VCaP (cell line): ENCODE data around the gene UGT1A8.

ENCODE experiments used
- H3K27ac ChIP-seq: fragments of 450-650 bp; 2 replicates; pipeline ENCODE4 v1.5.1; 2017
- CTCF ChIP-seq: fragments of 450-650 bp; conservative IDR thresholded peaks from 2 replicates; pipeline ENCODE4 v1.5.1; 2017; ENCODE audit warnings: mild to moderate bottlenecking, moderate library complexity

UGT1A8 gene

GRCh38 chr2:233690444-233690843 lies 73.0 kb downstream of the UGT1A8 start:
- TF ChIP-seq CTCF, result no peak
- no peak overlapping the region for H3K27ac ChIP-seq

GRCh38 chr2:233691443-233692433 lies 74.3 kb downstream of the UGT1A8 start:
- TF ChIP-seq CTCF, result no peak
- H3K27ac ChIP-seq, result no peak overlapping the region

GRCh38 chr2:233692648-233693047 lies 75.2 kb downstream of the UGT1A8 start, which contains the start of gene UGT1A6:
Gene UGT1A6 (plus strand): TSS chr2:233692890. CDS start chr2:233693005, 115 bp downstream.
- H3K27ac ChIP-seq, result no peak within 1 kb of the TSS
- no peak for TF ChIP-seq CTCF

- H3K27ac ChIP-seq, result no peak overlapping the region
- TF ChIP-seq CTCF, result no peak
Observed at GRCh38 chr2:233693963-233694362, 76.5 kb downstream of the UGT1A8 start.

DNA sequence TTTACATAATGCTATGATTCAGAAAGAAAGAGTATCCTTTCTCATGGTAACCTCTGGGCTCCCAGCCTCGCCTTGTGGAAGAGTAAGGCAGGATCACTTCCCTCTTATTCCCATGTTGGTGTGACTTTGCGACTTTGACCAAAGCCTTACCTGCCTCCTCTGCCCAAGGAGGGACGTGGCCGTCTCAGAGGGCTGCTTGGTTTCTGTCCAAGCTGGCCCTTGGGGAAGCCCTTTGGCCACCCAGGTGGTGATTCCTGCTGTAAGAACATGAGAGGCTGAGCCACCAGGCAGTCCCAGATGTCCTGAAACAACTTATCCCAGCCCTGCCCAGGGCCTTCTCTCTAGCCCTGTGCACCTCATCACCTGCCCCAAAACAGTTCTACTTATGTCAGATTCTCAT lies 81.3 kb downstream of the UGT1A8 start:
- H3K27ac ChIP-seq, result peak overlapping the region; percentile 92
- no peak for TF ChIP-seq CTCF

DNA sequence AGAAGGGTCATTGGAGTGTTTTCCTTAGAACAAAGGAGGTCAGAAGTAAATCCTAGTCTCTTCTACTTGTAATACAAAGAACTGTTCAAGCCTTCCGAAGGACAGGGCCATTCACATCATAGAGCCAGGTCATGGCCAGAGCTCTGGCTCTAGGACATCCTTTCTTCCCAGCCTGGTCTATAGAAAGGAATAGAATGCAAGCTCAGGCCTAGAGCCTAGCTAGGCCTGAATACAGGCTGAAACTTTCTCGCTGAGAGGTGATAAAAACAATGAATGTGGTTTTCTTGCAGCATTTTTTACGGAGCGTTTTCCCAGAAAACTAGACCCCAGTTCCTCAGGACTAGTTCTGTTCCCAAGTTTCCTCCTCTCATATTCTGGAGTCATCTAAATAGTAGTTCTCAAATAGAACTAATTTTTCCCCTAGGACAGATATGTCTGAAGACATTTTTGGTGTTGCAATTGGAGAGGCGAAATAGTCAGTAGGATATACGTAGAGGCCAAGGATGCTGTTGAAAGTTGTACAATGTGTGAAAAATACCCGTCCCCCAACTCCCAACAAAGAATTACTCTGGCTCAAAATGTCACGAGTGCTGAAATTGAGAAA lies 82.1 kb downstream of the UGT1A8 start:
- H3K27ac ChIP-seq, result peak overlapping the region; percentile 92
- TF ChIP-seq CTCF, result no peak

GRCh38 chr2:233700028-233700635 lies 82.7 kb downstream of the UGT1A8 start:
- no peak for TF ChIP-seq CTCF
- H3K27ac ChIP-seq, result peak overlapping the region; percentile 92

- H3K27ac ChIP-seq, result peak overlapping the region; percentile 92
Observed at GRCh38 chr2:233700842-233701241, 83.4 kb downstream of the UGT1A8 start.
